Activated T-cell treated with anti-CD3 and anti-CD28 coated beads for 1 hour (primary cell): ENCODE data around the gene WNK1.
"Not testable (repeated sequence)": the region's sequence is repeated elsewhere in the genome, so short reads cannot be mapped to it uniquely, and the experiment has no call there.

Experiments
- DNase-seq: peaks from one replicate; pipeline ENCODE4 v3.0.0-alpha.2; 2020; ENCODE audit warnings: low read depth

The WNK1 gene

GRCh38 chr12:749751-750270 is 2.6 kb upstream of the WNK1 start:
- DNase-seq, result no peak

GRCh38 chr12:750366-751191 is 1.8 kb upstream of the WNK1 start:
- DNase-seq, result no peak

- peak; percentile 71 for DNase-seq
Measured at GRCh38 chr12:751192-751998, 984 bp upstream of the WNK1 start.

- peak; percentile 20 for DNase-seq
Measured at GRCh38 chr12:752695-753610, 574 bp downstream of the WNK1 start.

- DNase-seq, result peak; percentile 20
Measured at GRCh38 chr12:753611-754472, 1.5 kb downstream of the WNK1 start.

GRCh38 chr12:754473-754820 is 2.1 kb downstream of the WNK1 start:
- no peak for DNase-seq

- DNase-seq, result no peak
Measured at GRCh38 chr12:754851-755562, 2.6 kb downstream of the WNK1 start.

- no peak for DNase-seq
Measured at GRCh38 chr12:759628-760027, 7.2 kb downstream of the WNK1 start.

- DNase-seq, result no peak
Measured at GRCh38 chr12:761256-761655, 8.9 kb downstream of the WNK1 start.

GRCh38 chr12:765840-766239 is 13.5 kb downstream of the WNK1 start:
- DNase-seq, result no peak

- DNase-seq, result no peak
Measured at GRCh38 chr12:768434-768833, 16.1 kb downstream of the WNK1 start.

GRCh38 chr12:770479-770878 is 18.1 kb downstream of the WNK1 start:
- DNase-seq, result no peak

- no peak for DNase-seq
Measured at GRCh38 chr12:772056-772697, 19.8 kb downstream of the WNK1 start.

GRCh38 chr12:774051-774614 is 21.8 kb downstream of the WNK1 start:
- no peak for DNase-seq

GRCh38 chr12:775973-776771 is 23.8 kb downstream of the WNK1 start:
- DNase-seq, result not testable (repeated sequence)

- not testable (repeated sequence) for DNase-seq
Measured at GRCh38 chr12:776772-777373, 24.5 kb downstream of the WNK1 start.

GRCh38 chr12:777550-778047 is 25.2 kb downstream of the WNK1 start:
- no peak for DNase-seq

GRCh38 chr12:778615-779014 is 26.2 kb downstream of the WNK1 start:
- no peak for DNase-seq
